Measurements from ENCODE around the gene CADM4. TPM values are rescaled to one million over a fixed set of nuclear protein-coding genes. Genes with fewer than 3 reads are reported as not detected.

CADM4 gene
- total and polyA plus RNA-seq, 10 donors, result 0.89 to 4.7 (median 2.0) TPM

- 11 to 19% (median 16%) methylated on average over 7 of the region's 7 CpGs for WGBS, 5 donors
- Histone ChIP-seq H3K4me1 (peaks cover 3 to 57% (median 24%) of the 10 kb centered on the region in 6 donors), H3K27me3 (replicated peaks in 1 of 7) (peaks cover 0 to 6% (median 0%) of the 10 kb centered on the region in 7 donors), H3K27ac (peak overlapping the region in 1 of 8 donors; percentile 35), H3K9me3 (no peaks in the 10 kb centered on the region), H3K4me3 (no peak overlapping the region), H3K36me3 (peaks cover 0 to 85% (median 14%) of the 10 kb centered on the region in 6 donors)
- DNase-seq, result no peak
- intact Hi-C loops (cut with DNase I; ENCODE audit: low total_unique reads), result no loop called here
- TF ChIP-seq CTCF (IDR thresholded peaks at IDR 0.05 in 8 of 11, conservative IDR thresholded peaks at IDR 0.05 in 3 of 11) (no peak), POLR2A (IDR thresholded peaks at IDR 0.05) (no peak), POLR2AphosphoS5 (IDR thresholded peaks at IDR 0.05) (peak in 1 of 3 donors; percentile 26)
These were observed 24.4 kb upstream of the CADM4 start for GRCh38 chr19:43664018-43664417.

- TF ChIP-seq POLR2A (IDR thresholded peaks at IDR 0.05), result no peak
- no peak for TF ChIP-seq POLR2AphosphoS5 (IDR thresholded peaks at IDR 0.05)
- no peak for TF ChIP-seq CTCF (IDR thresholded peaks at IDR 0.05 in 8 of 11, conservative IDR thresholded peaks at IDR 0.05 in 3 of 11)
- 92 to 98% (median 97%) methylated on average over 6 of the region's 6 CpGs for WGBS, 5 donors
- intact Hi-C loops (cut with DNase I; ENCODE audit: low total_unique reads), result no loop called here
These were observed 22.8 kb upstream of the CADM4 start for GRCh38 chr19:43662487-43662886.

GRCh38 chr19:43660971-43661360, 21.3 kb upstream of the CADM4 start:
- no peak overlapping the region for H3K4me3 ChIP-seq
- no peak overlapping the region for H3K27ac ChIP-seq
- H3K36me3 ChIP-seq, result peaks cover 0 to 98% (median 15%) of the 10 kb centered on the region in 6 donors
- H3K4me1 ChIP-seq, result peaks cover 3 to 30% (median 12%) of the 10 kb centered on the region in 6 donors
- intact Hi-C loops (cut with DNase I; ENCODE audit: low total_unique reads), result no loop called here
- WGBS, 5 donors, result 90 to 96% (median 95%) methylated on average over 6 of the region's 6 CpGs
- H3K27me3 ChIP-seq (replicated peaks in 1 of 7), result no peaks in the 10 kb centered on the region
- H3K9me3 ChIP-seq, result peaks cover 0 to 13% (median 9%) of the 10 kb centered on the region in 8 donors
- TF ChIP-seq POLR2A (IDR thresholded peaks at IDR 0.05) (no peak), CTCF (IDR thresholded peaks at IDR 0.05 in 8 of 11, conservative IDR thresholded peaks at IDR 0.05 in 3 of 11) (no peak), POLR2AphosphoS5 (IDR thresholded peaks at IDR 0.05) (no peak)
- DNase-seq, result no peak

More at GRCh38 chr19:43662487-43662886, 22.8 kb upstream of the CADM4 start:
- H3K27me3 ChIP-seq (replicated peaks in 1 of 7), result no peaks in the 10 kb centered on the region
- H3K9me3 ChIP-seq, result peaks cover 0 to 11% (median 9%) of the 10 kb centered on the region in 8 donors
- DNase-seq, result no peak
- H3K36me3 ChIP-seq, result peaks cover 0 to 98% (median 16%) of the 10 kb centered on the region in 6 donors
- no peak overlapping the region for H3K27ac ChIP-seq
- H3K4me1 ChIP-seq, result peaks cover 3 to 46% (median 14%) of the 10 kb centered on the region in 6 donors
- no peak overlapping the region for H3K4me3 ChIP-seq

- H3K4me1 ChIP-seq, result peaks cover 3 to 26% (median 12%) of the 10 kb centered on the region in 6 donors
- peaks cover 0 to 98% (median 21%) of the 10 kb centered on the region in 6 donors for H3K36me3 ChIP-seq
- no peak overlapping the region for H3K4me3 ChIP-seq
- no peak for DNase-seq
- no peak overlapping the region for H3K27ac ChIP-seq
- intact Hi-C loops (cut with DNase I; ENCODE audit: low total_unique reads), result no loop called here
- H3K9me3 ChIP-seq, result peaks cover 0 to 17% (median 9%) of the 10 kb centered on the region in 8 donors
- WGBS, 5 donors, result 85 to 93% (median 89%) methylated on average over 7 of the region's 7 CpGs
- H3K27me3 ChIP-seq (replicated peaks in 1 of 7), result no peaks in the 10 kb centered on the region
- TF ChIP-seq POLR2A (IDR thresholded peaks at IDR 0.05), result no peak
- no peak for TF ChIP-seq POLR2AphosphoS5 (IDR thresholded peaks at IDR 0.05)
- no peak for TF ChIP-seq CTCF (IDR thresholded peaks at IDR 0.05 in 8 of 11, conservative IDR thresholded peaks at IDR 0.05 in 3 of 11)
These were observed 20.8 kb upstream of the CADM4 start for GRCh38 chr19:43660301-43660970.
